ENCODE data around the gene GCHFR.

The GCHFR gene

GRCh38 chr15:40787344-40787841 is 23.5 kb downstream of the GCHFR start:
- DNase-seq (ENCODE audit: low read depth) = peak; percentile 84
- H3K4me3 ChIP-seq (ENCODE audit: low read depth, low read length) = no peak overlapping the region
- TF ChIP-seq CTCF (IDR thresholded peaks at IDR 0.05; ENCODE audit: low read depth, low read length) = no peak
- TF ChIP-seq MYC (IDR thresholded peaks at IDR 0.05; ENCODE audit: low read depth, low read length) = peak; percentile 26; the same call in 1 of the 2 replicates

DNA sequence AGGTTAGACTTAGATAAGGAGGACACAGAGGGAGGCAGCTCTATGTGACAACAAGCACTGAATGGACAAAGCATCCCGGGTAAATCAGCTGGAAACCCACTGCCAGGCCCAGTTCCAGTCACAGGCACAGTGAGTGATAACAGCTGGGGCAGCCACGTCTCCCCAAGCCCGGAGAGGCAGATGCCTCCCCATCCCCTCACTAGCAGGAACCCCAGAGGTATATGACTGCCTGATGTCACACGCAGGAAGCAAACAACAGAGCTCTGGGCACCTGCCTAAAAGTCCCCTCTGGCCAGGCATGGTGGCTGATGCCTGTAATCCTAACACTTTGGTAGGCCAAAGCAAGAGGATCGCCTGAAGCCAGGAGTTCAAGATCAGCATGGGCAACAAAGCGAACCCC is 24.1 kb downstream of the GCHFR start:
- no peak overlapping the region for H3K4me3 ChIP-seq (ENCODE audit: low read depth, low read length)
- TF ChIP-seq CTCF (IDR thresholded peaks at IDR 0.05; ENCODE audit: low read depth, low read length) = no peak
- TF ChIP-seq POLR2A (IDR thresholded peaks at IDR 0.05; ENCODE audit: extremely low read depth, insufficient read length) = no peak
- TF ChIP-seq, protein P1, sequence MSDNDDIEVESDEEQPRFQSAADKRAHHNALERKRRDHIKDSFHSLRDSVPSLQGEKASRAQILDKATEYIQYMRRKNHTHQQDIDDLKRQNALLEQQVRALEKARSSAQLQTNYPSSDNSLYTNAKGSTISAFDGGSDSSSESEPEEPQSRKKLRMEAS (IDR thresholded peaks at IDR 0.05; ENCODE audit: low read depth, low read length) = no peak
- TF ChIP-seq MYC (IDR thresholded peaks at IDR 0.05; ENCODE audit: low read depth, low read length) = no peak
- no peak for DNase-seq (ENCODE audit: low read depth)

DNA sequence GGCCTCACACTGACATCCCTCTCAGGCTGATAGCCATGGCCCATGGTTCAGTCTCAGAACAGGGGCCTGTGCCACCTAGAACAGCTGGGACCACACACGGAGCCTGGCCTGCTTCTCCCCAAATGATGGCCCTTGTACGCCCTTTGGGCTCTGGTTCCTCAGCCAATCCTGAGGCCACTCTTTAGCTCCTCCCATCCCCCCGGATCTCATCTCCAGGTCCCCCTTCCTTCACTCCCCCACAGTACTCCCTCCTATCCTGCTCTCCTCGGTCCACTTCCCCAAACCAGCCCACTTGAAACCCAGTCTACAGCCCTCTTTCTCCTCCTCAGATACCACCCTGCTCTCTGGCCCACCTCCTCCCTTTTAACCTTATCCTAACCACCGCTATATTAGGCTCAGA is 25.3 kb downstream of the GCHFR start:
- no peak overlapping the region for H3K4me3 ChIP-seq (ENCODE audit: low read depth, low read length)
- TF ChIP-seq, protein P1 (IDR thresholded peaks at IDR 0.05; ENCODE audit: low read depth, low read length) = no peak
- TF ChIP-seq MYC (IDR thresholded peaks at IDR 0.05; ENCODE audit: low read depth, low read length) (no peak), POLR2A (IDR thresholded peaks at IDR 0.05; ENCODE audit: extremely low read depth, insufficient read length) (no peak), CTCF (IDR thresholded peaks at IDR 0.05; ENCODE audit: low read depth, low read length) (no peak)
- DNase-seq (ENCODE audit: low read depth) = no peak

DNA sequence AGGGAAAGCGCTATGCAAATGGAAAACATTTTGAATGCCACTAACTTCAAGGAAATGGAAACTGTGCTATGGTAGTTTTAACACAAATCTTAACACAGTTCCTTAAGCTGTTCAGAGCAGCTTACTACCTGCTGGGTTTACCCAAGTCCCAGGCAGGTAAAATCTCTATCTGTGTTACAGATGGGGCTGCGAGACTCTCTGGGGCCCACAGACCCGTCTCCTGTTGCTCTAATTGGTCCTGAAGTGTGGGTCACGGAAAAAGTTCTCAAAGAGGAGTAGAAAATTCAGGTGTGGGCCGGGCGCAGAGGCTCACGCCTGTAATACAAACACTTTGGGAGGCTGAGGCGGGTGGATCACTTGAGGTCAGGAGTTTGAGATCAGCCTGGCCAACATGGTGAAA is 26.1 kb downstream of the GCHFR start:
- no peak for DNase-seq (ENCODE audit: low read depth)
- TF ChIP-seq MYC (IDR thresholded peaks at IDR 0.05; ENCODE audit: low read depth, low read length) = no peak
- TF ChIP-seq, protein P1 (IDR thresholded peaks at IDR 0.05; ENCODE audit: low read depth, low read length) = no peak
- no peak for TF ChIP-seq CTCF (IDR thresholded peaks at IDR 0.05; ENCODE audit: low read depth, low read length)
- TF ChIP-seq POLR2A (IDR thresholded peaks at IDR 0.05; ENCODE audit: extremely low read depth, insufficient read length) = no peak
- H3K4me3 ChIP-seq (ENCODE audit: low read depth, low read length) = no peak overlapping the region

DNA sequence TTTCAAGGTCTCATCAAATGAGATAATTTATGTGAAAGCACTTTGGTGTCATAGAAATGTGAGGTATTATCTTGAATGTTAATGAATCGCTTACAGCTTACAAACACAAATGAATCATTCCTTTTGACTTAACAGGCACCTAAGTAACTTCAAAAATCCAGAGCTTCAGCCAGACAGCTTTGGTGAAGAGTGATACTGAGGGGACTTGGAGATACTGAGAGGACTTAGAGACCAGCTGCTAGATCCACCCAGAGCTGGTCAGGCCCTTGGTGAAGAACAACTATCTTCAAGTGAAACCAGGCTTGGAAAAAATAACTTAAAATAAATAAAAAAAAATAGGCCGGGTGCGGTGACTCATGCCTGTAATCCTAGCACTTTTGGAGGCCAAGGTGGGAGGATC is 26.9 kb downstream of the GCHFR start:
- TF ChIP-seq CTCF (IDR thresholded peaks at IDR 0.05; ENCODE audit: low read depth, low read length) (no peak), POLR2A (IDR thresholded peaks at IDR 0.05; ENCODE audit: extremely low read depth, insufficient read length) (no peak), MYC (IDR thresholded peaks at IDR 0.05; ENCODE audit: low read depth, low read length) (no peak)
- TF ChIP-seq, protein P1 (IDR thresholded peaks at IDR 0.05; ENCODE audit: low read depth, low read length) = no peak
- no peak for DNase-seq (ENCODE audit: low read depth)
- no peak overlapping the region for H3K4me3 ChIP-seq (ENCODE audit: low read depth, low read length)

DNA sequence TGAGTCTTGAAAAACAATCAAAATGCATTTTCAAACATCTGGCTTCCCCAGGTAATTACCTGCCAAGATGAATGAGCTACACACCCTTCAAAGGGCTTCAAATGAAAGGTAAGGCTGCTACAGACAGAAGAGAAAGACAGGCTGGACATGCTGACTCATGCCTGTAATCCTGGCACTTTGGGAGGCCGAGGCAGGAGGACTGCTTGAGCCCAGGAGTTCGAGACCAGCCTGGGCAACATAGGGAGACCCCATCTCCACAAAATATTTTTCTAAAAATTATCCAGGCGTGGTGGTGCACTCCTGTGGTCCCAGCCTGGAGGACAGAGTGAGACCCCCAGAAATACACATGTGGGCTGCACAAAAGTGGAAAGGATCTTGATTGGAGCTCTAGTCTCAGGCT is 28.5 kb downstream of the GCHFR start:
- no peak overlapping the region for H3K4me3 ChIP-seq (ENCODE audit: low read depth, low read length)
- no peak for DNase-seq (ENCODE audit: low read depth)
- TF ChIP-seq POLR2A (IDR thresholded peaks at IDR 0.05; ENCODE audit: extremely low read depth, insufficient read length) = no peak
- TF ChIP-seq, protein P1 (IDR thresholded peaks at IDR 0.05; ENCODE audit: low read depth, low read length) = no peak
- no peak for TF ChIP-seq CTCF (IDR thresholded peaks at IDR 0.05; ENCODE audit: low read depth, low read length)
- TF ChIP-seq MYC (IDR thresholded peaks at IDR 0.05; ENCODE audit: low read depth, low read length) = no peak

All from NB4 (cell line).